CD14-positive monocyte (primary cell): ENCODE measurements around the gene SLC18A3. TPM values are rescaled to one million over a fixed set of nuclear protein-coding genes. Genes with fewer than 3 reads are reported as not detected.

Experiments
- DNase-seq, 3 donors: peaks; one replicate each; pipeline ENCODE4 v3.0.0-alpha.2; 2011 to 2022
- H2AFZ ChIP-seq: 2 replicates; pipeline ENCODE4 v1.6.0; 2012; ENCODE audit warnings: mild to moderate bottlenecking, low read depth, low read length, inconsistent platforms; ENCODE audit not compliant: insufficient read depth, poor library complexity, severe bottlenecking
- H3K27ac ChIP-seq, 2 donors: 1 replicate in 1 of 2; 2 replicates in 1 of 2; pipeline ENCODE4 v1.5.1; 2012 to 2013; ENCODE audit warnings: low read length in 2 of 2, control low read depth in 1 of 2, inconsistent platforms in 1 of 2, low read depth in 1 of 2, mild to moderate bottlenecking in 1 of 2
- H3K27me3 ChIP-seq, 2 donors: one replicate each; pipeline versions ENCODE4 v1.6.0 to v1.6.1; 2011 to 2013; ENCODE audit warnings: low read length in 2 of 2; ENCODE audit not compliant: control insufficient read depth in 2 of 2, insufficient read depth in 2 of 2
- H3K36me3 ChIP-seq, 2 donors: replicated peaks in 1 of 2; 1 replicate in 1 of 2; 2 replicates in 1 of 2; pipeline versions ENCODE4 v1.5.1 to v1.6.1; 2012 to 2013; ENCODE audit warnings: low read length in 2 of 2, control low read depth in 1 of 2, inconsistent platforms in 1 of 2, mild to moderate bottlenecking in 1 of 2; ENCODE audit not compliant: insufficient read depth in 2 of 2, control insufficient read depth in 1 of 2
- H3K4me1 ChIP-seq, 2 donors: 1 replicate in 1 of 2; 2 replicates in 1 of 2; pipeline versions ENCODE4 v1.5.1 to v1.6.1; 2012 to 2013; ENCODE audit warnings: low read length in 2 of 2, control low read depth in 1 of 2, inconsistent platforms in 1 of 2, mild to moderate bottlenecking in 1 of 2, moderate library complexity in 1 of 2; ENCODE audit not compliant: insufficient read depth in 2 of 2, control insufficient read depth in 1 of 2
- H3K4me2 ChIP-seq: replicated peaks from 2 replicates; pipeline ENCODE3; 2012; ENCODE audit warnings: low read length, moderate library complexity, mild to moderate bottlenecking; ENCODE audit not compliant: poor library complexity, severe bottlenecking; ENCODE audit errors: extremely low read depth
- H3K4me3 ChIP-seq, 3 experiments: fragments of 200-600 bp in 1 of 3; sonication (generic) in 1 of 3; replicated peaks in 1 of 3; 1 replicate in 2 of 3; 2 replicates in 1 of 3; pipeline ENCODE4 v1.5.1; 2011 to 2013; ENCODE audit warnings: low read length in 3 of 3, mild to moderate bottlenecking in 3 of 3, control low read depth in 2 of 3, low read depth in 2 of 3, inconsistent platforms in 1 of 3, moderate library complexity in 1 of 3
- H3K79me2 ChIP-seq: 2 replicates; pipeline ENCODE4 v1.6.0; 2012; ENCODE audit warnings: mild to moderate bottlenecking, control low read depth, inconsistent platforms, low read length, moderate library complexity; ENCODE audit not compliant: insufficient read depth
- H3K9ac ChIP-seq: 2 replicates; pipeline ENCODE4 v1.6.0; 2017; ENCODE audit warnings: low read length, mild to moderate bottlenecking; ENCODE audit not compliant: insufficient read depth, poor library complexity, severe bottlenecking
- H3K9me3 ChIP-seq, 2 donors: replicated peaks in 1 of 2; 1 replicate in 1 of 2; 2 replicates in 1 of 2; pipeline versions ENCODE4 v1.5.1 to v1.6.1; 2012 to 2013; ENCODE audit warnings: low read length in 2 of 2, control low read depth in 1 of 2; ENCODE audit not compliant: control insufficient read depth in 1 of 2, insufficient read depth in 1 of 2
- H4K20me1 ChIP-seq: 2 replicates; pipeline ENCODE4 v1.6.0; 2012; ENCODE audit warnings: mild to moderate bottlenecking, low read length, control low read depth, moderate library complexity; ENCODE audit not compliant: insufficient read depth
- H3K27ac Mint-ChIP-seq, 7 donors: one replicate each; pipeline ENCODE4 v1.8.0; 2020; ENCODE audit warnings: mild to moderate bottlenecking in 7 of 7, mixed read lengths in 7 of 7, moderate library complexity in 6 of 7, inconsistent platforms in 2 of 7
- H3K27me3 Mint-ChIP-seq, 3 donors: one replicate each; pipeline ENCODE4 v1.8.0; 2021 to 2022; ENCODE audit warnings: low read depth in 3 of 3, mild to moderate bottlenecking in 3 of 3, mixed read lengths in 3 of 3, moderate library complexity in 3 of 3, inconsistent platforms in 1 of 3
- H3K36me3 Mint-ChIP-seq, 2 donors: one replicate each; pipeline ENCODE4 v1.8.0; 2020; ENCODE audit warnings: mixed read lengths in 2 of 2, inconsistent platforms in 1 of 2, mild to moderate bottlenecking in 1 of 2
- H3K4me1 Mint-ChIP-seq: one replicate; pipeline ENCODE4 v1.8.0; 2020; ENCODE audit warnings: mild to moderate bottlenecking, mixed read lengths
- H3K4me3 Mint-ChIP-seq, 2 donors: one replicate each; pipeline ENCODE4 v1.8.0; 2020; ENCODE audit warnings: mild to moderate bottlenecking in 2 of 2, mixed read lengths in 2 of 2, moderate library complexity in 1 of 2
- H3K9me3 Mint-ChIP-seq, 7 donors: one replicate each; pipeline ENCODE4 v1.8.0; 2020 to 2022; ENCODE audit warnings: mixed read lengths in 7 of 7, mild to moderate bottlenecking in 6 of 7, moderate library complexity in 6 of 7, inconsistent platforms in 2 of 7
- CTCF ChIP-seq: fragments of 200-600 bp; IDR thresholded peaks from one replicate; pipeline ENCODE4 v1.8.0; 2022; ENCODE audit warnings: antibody characterized with exemption, mild to moderate bottlenecking
- WGBS: methylation state at CpG from one replicate; pipeline ENCODE4 v1.1.5; 2013; ENCODE audit warnings: missing lambda C conversion rate; ENCODE audit not compliant: insufficient coverage; 5-methylcytosine and 5-hydroxymethylcytosine counted together
- intact Hi-C, 2 donors: fragments of 100-400 bp; cut with micrococcal nuclease; formaldehyde crosslinking; loops; one replicate each; pipeline versions ENCODE4 v1.15.0 to v1.15.1; 2023
- polyA plus RNA-seq, 3 donors: library from polyadenylated mRNA; depleted of rRNA in 1 of 3; unstranded in 2 of 3; stranded (reverse) in 1 of 3; fragments of 300-500 nt in 2 of 3; fragments of >200 nt in 1 of 3; fragmentation: Illumina TruSeq in 2 of 3; gene quantifications; 1 replicate in 2 of 3; 2 replicates in 1 of 3; pipeline ENCODE4 v1.2.3, GENCODE V29; 2012 to 2021

The SLC18A3 gene
- polyA plus RNA-seq, 3 donors: not detected

DNA sequence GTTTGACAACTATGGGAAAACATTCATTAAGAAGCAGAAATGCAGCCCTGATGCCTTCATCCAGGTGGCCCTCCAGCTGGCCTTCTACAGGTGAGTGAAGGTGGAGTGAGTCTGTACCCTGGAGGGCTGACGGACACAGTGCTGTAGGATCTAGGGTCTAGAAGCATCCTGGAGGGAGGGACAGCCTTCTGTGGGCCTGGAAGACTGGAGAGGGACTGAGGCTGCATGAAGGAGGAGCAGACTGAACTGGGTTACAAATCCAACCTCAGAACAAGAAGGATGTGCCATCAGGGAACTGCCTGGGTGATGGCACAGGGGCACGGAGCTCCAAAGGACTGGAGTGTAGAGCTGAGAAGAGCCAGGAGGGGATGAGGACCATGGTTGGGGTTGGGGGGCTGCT is 41.8 kb downstream of the SLC18A3 start:
- DNase-seq: no peak
- Mint-ChIP-seq H3K27me3 (peaks cover 21 to 24% (median 22%) of the 10 kb centered on the region in 3 donors), H3K36me3 (no peaks in the 10 kb centered on the region), H3K9me3 (peaks cover 0 to 6% (median 5%) of the 10 kb centered on the region in 7 donors), H3K4me1 (peaks cover 8% of the 10 kb centered on the region), H3K4me3 (no peak overlapping the region), H3K27ac (no peak overlapping the region)
- Histone ChIP-seq H3K4me1 (no peaks in the 10 kb centered on the region), H4K20me1 (no peaks in the 10 kb centered on the region), H3K27ac (no peak overlapping the region), H3K9me3 (no peaks in the 10 kb centered on the region), H3K4me3 (no peak overlapping the region), H3K9ac (no peak overlapping the region), H3K79me2 (no peaks in the 10 kb centered on the region), H3K4me2 (no peak overlapping the region), H2AFZ (no peak overlapping the region), H3K36me3 (no peaks in the 10 kb centered on the region), H3K27me3 (no peaks in the 10 kb centered on the region)
- intact Hi-C loops: no loop called here
- TF ChIP-seq CTCF: no peak
- 86% methylated on average over 1 of the region's 2 CpGs for whole genome bisulfite sequencing

DNA sequence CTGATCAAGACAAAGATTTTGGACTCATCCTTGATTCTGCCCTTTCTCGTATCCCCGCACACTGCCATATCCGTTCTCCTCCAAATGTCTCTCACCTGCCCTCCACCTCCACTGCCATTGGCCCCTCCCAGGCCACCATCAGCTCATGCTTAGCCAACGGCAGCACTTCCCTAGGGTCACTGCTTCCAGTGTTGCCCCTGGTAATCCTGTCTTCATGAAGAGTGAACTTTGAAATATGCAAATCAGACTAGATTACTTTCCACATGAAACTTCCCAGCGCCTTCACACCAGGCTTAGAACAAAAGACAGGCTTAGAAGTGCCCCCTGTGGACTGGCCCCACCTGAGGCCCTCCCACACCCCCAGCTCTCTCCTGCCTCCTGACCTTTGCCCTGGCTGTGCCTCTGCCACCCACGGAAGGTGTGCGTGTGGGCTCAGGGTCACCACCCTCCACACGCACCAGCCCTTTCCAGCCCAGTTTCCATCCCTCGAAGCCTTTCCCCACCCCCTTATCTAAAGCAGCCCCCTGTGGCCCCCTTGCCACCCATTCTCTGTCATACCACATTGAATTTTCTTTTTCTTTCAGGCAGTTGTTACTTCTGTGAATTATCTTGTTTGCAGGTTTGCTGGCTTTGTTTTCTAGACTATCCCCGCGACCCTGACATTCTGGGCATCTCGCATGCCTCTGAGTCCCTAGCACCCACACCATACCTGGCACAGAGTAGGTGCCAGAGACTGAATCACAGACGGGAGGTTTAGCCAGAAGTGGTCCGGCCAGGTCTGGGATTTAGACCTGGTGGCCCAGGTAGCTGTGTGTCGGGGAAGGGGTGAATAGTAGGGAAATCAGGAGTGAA is 42.5 kb downstream of the SLC18A3 start:
- no peak for TF ChIP-seq CTCF
- H3K27me3 ChIP-seq: no peaks in the 10 kb centered on the region
- H3K36me3 ChIP-seq: no peaks in the 10 kb centered on the region
- H2AFZ ChIP-seq: no peak overlapping the region
- Mint-ChIP-seq H3K9me3 (peaks cover 0 to 10% (median 5%) of the 10 kb centered on the region in 7 donors), H3K27ac (peak overlapping the region in 1 of 7 donors; percentile 58), H3K36me3 (no peaks in the 10 kb centered on the region), H3K4me3 (no peak overlapping the region), H3K27me3 (peaks cover 21 to 25% (median 22%) of the 10 kb centered on the region in 3 donors), H3K4me1 (peaks cover 8% of the 10 kb centered on the region)
- no peak overlapping the region for H3K27ac ChIP-seq
- H3K4me1 ChIP-seq: no peaks in the 10 kb centered on the region
- no peak overlapping the region for H3K4me2 ChIP-seq
- 83% methylated on average over 10 of the region's 15 CpGs for WGBS
- H4K20me1 ChIP-seq: no peaks in the 10 kb centered on the region
- H3K9ac ChIP-seq: no peak overlapping the region
- H3K4me3 ChIP-seq: no peak overlapping the region
- intact Hi-C loops: no loop called here
- no peaks in the 10 kb centered on the region for H3K79me2 ChIP-seq
- DNase-seq: no peak
- peaks cover 0 to 4% of the 10 kb centered on the region in 2 donors for H3K9me3 ChIP-seq
